ENCODE results near the gene COL26A1.
"Not testable (repeated sequence)": the region's sequence is repeated elsewhere in the genome, so short reads cannot be mapped to it uniquely, and the experiment has no call there.

Gene COL26A1

GRCh38 chr7:101596898-101597297, 234.2 kb downstream of the COL26A1 start:
- no peak for DNase-seq (ENCODE audit: low read depth, low spot score)

GRCh38 chr7:101597941-101598340, 235.3 kb downstream of the COL26A1 start:
- DNase-seq (ENCODE audit: low read depth, low spot score), result no peak

GRCh38 chr7:101598422-101598985, 235.8 kb downstream of the COL26A1 start:
- DNase-seq (ENCODE audit: low read depth, low spot score), result no peak

GRCh38 chr7:101598986-101599771, 236.5 kb downstream of the COL26A1 start:
- no peak for DNase-seq (ENCODE audit: low read depth, low spot score)

- no peak for DNase-seq (ENCODE audit: low read depth, low spot score)
Observed at GRCh38 chr7:101599787-101600186, 237.1 kb downstream of the COL26A1 start.

- DNase-seq (ENCODE audit: low read depth, low spot score), result no peak
Observed at GRCh38 chr7:101602082-101602481, 239.4 kb downstream of the COL26A1 start.

GRCh38 chr7:101602484-101603241, 240.0 kb downstream of the COL26A1 start:
- DNase-seq (ENCODE audit: low read depth, low spot score), result peak; percentile 21

GRCh38 chr7:101604331-101604933, 241.8 kb downstream of the COL26A1 start:
- DNase-seq (ENCODE audit: low read depth, low spot score), result no peak

- DNase-seq (ENCODE audit: low read depth, low spot score), result not testable (repeated sequence)
Observed at GRCh38 chr7:101604934-101605332, 242.3 kb downstream of the COL26A1 start.

GRCh38 chr7:101605611-101606497, 243.2 kb downstream of the COL26A1 start:
- DNase-seq (ENCODE audit: low read depth, low spot score), result no peak

GRCh38 chr7:101606498-101606923, 243.8 kb downstream of the COL26A1 start:
- DNase-seq (ENCODE audit: low read depth, low spot score), result no peak
